HG02642 (cell line): Measurements from ENCODE around the gene MAP6D1.

Experiments used
- ATAC-seq: cut with Tn5 transposase; IDR thresholded peaks from one replicate; pipeline ENCODE4 v1.9.1; 2021; ENCODE audit warnings: mild to moderate bottlenecking; ENCODE audit not compliant: unreplicated experiment, poor library complexity

MAP6D1 gene

DNA sequence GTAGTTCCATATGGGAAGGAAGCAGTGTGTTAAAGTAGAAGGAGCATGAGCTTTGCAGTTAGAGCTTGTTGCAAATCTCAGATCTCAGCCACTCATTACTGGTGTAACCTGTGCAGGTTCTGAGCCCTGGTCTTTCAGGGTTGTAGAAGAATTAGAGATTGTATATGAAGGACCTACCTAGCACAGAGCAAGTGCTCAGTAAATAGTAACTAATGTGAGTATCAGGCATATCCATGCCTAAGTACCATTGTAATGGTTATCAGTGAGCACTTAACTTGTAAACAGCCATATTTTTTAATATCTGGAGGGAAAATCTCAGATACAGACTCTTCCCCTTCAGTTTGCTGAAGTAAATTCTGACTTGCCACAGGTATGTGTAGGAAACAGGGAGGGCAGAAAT, 59.3 kb downstream of the MAP6D1 start:
- no peak for ATAC-seq
